PC-3 (cell line): ENCODE data around the gene ANO4.

Source experiments
- EZH2 ChIP-seq: fragments of 300-600 bp; sonication (generic); IDR thresholded peaks from one replicate; pipeline ENCODE4 v1.6.1; 2017; ENCODE audit warnings: antibody characterized with exemption, mild to moderate bottlenecking, low read length; ENCODE audit not compliant: unreplicated experiment
- TF ChIP-seq, protein P1 (sequence below): fragments of 300-600 bp; sonication (generic); conservative IDR thresholded peaks from 2 replicates; pipeline ENCODE4 v1.5.1; 2017; ENCODE audit warnings: antibody characterized with exemption, low read depth, mild to moderate bottlenecking, low read length

DNA sequence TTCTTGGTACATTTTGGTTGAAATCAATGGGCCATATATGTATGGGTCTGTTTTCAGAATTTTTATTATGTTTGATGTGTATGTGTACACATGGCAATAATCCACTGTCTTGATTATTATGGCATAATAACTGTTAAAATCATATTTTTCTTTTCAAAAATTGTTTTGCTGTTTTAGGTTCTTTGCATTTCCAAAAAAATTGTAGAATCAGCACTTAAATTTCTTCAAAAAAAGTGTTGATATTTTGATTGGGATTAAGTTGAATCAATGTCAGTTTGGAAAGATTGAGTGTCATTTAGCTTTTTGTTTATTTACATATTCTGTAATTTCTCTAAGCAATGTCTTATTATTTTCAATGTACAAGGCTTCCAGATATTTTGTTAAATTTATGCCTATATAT is 261.4 kb downstream of the ANO4 start:
- TF ChIP-seq, protein P1, sequence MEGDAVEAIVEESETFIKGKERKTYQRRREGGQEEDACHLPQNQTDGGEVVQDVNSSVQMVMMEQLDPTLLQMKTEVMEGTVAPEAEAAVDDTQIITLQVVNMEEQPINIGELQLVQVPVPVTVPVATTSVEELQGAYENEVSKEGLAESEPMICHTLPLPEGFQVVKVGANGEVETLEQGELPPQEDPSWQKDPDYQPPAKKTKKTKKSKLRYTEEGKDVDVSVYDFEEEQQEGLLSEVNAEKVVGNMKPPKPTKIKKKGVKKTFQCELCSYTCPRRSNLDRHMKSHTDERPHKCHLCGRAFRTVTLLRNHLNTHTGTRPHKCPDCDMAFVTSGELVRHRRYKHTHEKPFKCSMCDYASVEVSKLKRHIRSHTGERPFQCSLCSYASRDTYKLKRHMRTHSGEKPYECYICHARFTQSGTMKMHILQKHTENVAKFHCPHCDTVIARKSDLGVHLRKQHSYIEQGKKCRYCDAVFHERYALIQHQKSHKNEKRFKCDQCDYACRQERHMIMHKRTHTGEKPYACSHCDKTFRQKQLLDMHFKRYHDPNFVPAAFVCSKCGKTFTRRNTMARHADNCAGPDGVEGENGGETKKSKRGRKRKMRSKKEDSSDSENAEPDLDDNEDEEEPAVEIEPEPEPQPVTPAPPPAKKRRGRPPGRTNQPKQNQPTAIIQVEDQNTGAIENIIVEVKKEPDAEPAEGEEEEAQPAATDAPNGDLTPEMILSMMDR = no peak
- no peak for TF ChIP-seq EZH2
